Measurements from ENCODE around the gene SNRNP48. TPM values are rescaled to one million over a fixed set of nuclear protein-coding genes. Genes with fewer than 3 reads are reported as not detected.

Gene SNRNP48
- total RNA-seq, 4 donors from 2014 or later: 7.9 to 12.4 (median 9.7) TPM

- 88% methylated on average over 5 of the region's 5 CpGs for WGBS
- DNase-seq (ENCODE audit: low spot score in 2 of 2): no peak
- Histone ChIP-seq H3K9me3 (no peaks in the 10 kb centered on the region), H3K27ac (no peak overlapping the region), H3K4me3 (no peak overlapping the region), H3K27me3 (no peaks in the 10 kb centered on the region), H3K36me3 (no peaks in the 10 kb centered on the region), H3K4me1 (peaks cover 17% of the 10 kb centered on the region)
- TF ChIP-seq CTCF (IDR thresholded peaks at IDR 0.05) (no peak), POLR2AphosphoS5 (IDR thresholded peaks at IDR 0.05) (no peak), POLR2A (IDR thresholded peaks at IDR 0.05) (no peak), EP300 (IDR thresholded peaks at IDR 0.05) (no peak)
Measured at GRCh38 chr6:7621761-7622160, 31.8 kb downstream of the SNRNP48 start.

DNA sequence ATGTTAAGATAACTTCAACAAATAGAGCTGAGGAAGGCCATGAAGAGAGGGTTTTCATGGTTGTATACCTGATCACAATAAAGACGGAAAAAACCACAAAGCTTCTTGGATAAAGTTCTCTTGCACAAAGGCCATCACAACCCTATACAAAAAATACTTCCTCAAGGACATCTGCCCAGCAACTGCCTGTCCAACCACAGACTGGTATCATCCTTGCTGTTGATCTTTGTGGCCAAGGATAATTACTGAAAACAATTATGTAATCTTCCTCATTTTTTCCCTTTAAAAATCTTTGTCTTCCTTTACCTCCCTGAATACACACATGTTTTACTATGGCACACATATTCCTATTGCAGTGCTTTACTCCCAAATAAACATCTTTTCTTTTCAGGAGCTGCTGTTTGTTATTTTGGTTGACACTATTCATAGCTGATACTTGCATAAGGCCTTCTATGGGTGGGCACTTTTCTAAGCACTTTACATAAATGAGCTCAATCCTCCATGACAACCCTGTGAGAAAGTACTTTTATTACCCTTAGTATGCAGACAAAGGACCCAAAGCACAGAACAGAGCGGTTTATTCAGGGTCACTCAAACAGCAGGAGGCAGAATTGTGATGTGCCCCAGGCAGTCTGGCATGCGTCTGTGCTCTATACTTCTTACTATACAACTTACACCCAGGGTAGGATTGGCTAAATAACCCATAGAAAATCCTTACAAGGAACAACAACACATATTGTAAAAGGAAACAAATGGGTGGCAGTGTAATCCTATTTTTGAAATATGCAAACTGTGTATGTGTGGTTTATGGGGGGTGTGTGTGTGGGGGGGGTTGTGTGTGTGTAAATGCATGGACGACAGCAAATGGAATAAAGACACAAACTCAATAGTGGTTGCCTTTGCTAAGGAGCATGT is 35.1 kb downstream of the SNRNP48 start:
- H3K4me1 ChIP-seq: no peaks in the 10 kb centered on the region
- no peak overlapping the region for H3K4me3 ChIP-seq
- TF ChIP-seq EP300 (IDR thresholded peaks at IDR 0.05) (no peak), CTCF (IDR thresholded peaks at IDR 0.05) (no peak), POLR2AphosphoS5 (IDR thresholded peaks at IDR 0.05) (no peak), POLR2A (IDR thresholded peaks at IDR 0.05) (no peak)
- H3K27me3 ChIP-seq: no peaks in the 10 kb centered on the region
- H3K36me3 ChIP-seq: no peaks in the 10 kb centered on the region
- WGBS: 64% methylated on average over 4 of the region's 4 CpGs
- H3K27ac ChIP-seq: no peak overlapping the region
- no peak for DNase-seq (ENCODE audit: low spot score in 2 of 2)
- H3K9me3 ChIP-seq: no peaks in the 10 kb centered on the region

- 83% methylated on average over 2 of the region's 2 CpGs for WGBS
- H3K27ac ChIP-seq: no peak overlapping the region
- H3K4me3 ChIP-seq: no peak overlapping the region
- H3K27me3 ChIP-seq: no peaks in the 10 kb centered on the region
- no peaks in the 10 kb centered on the region for H3K4me1 ChIP-seq
- no peak for DNase-seq (ENCODE audit: low spot score in 2 of 2)
- H3K36me3 ChIP-seq: no peaks in the 10 kb centered on the region
- H3K9me3 ChIP-seq: no peaks in the 10 kb centered on the region
- TF ChIP-seq POLR2A (IDR thresholded peaks at IDR 0.05): no peak
- no peak for TF ChIP-seq EP300 (IDR thresholded peaks at IDR 0.05)
- no peak for TF ChIP-seq CTCF (IDR thresholded peaks at IDR 0.05)
- TF ChIP-seq POLR2AphosphoS5 (IDR thresholded peaks at IDR 0.05): no peak
Measured at GRCh38 chr6:7628479-7628878, 38.5 kb downstream of the SNRNP48 start.

- H3K27me3 ChIP-seq: no peaks in the 10 kb centered on the region
- no peaks in the 10 kb centered on the region for H3K4me1 ChIP-seq
- no peak for TF ChIP-seq POLR2AphosphoS5 (IDR thresholded peaks at IDR 0.05)
- no peak overlapping the region for H3K27ac ChIP-seq
- H3K36me3 ChIP-seq: no peaks in the 10 kb centered on the region
- no peaks in the 10 kb centered on the region for H3K9me3 ChIP-seq
- no peak overlapping the region for H3K4me3 ChIP-seq
- WGBS: 68% methylated on average over 11 of the region's 11 CpGs
- no peak for DNase-seq (ENCODE audit: low spot score in 2 of 2)
Measured at GRCh38 chr6:7628909-7629308, 38.9 kb downstream of the SNRNP48 start.

- WGBS: 57% methylated on average over 2 of the region's 2 CpGs
- Histone ChIP-seq H3K4me3 (no peak overlapping the region), H3K4me1 (no peaks in the 10 kb centered on the region), H3K9me3 (no peaks in the 10 kb centered on the region), H3K27ac (no peak overlapping the region), H3K36me3 (no peaks in the 10 kb centered on the region), H3K27me3 (no peaks in the 10 kb centered on the region)
- no peak for DNase-seq (ENCODE audit: low spot score in 2 of 2)
- no peak for TF ChIP-seq CTCF (IDR thresholded peaks at IDR 0.05)
- no peak for TF ChIP-seq POLR2AphosphoS5 (IDR thresholded peaks at IDR 0.05)
- no peak for TF ChIP-seq POLR2A (IDR thresholded peaks at IDR 0.05)
- no peak for TF ChIP-seq EP300 (IDR thresholded peaks at IDR 0.05)
Measured at GRCh38 chr6:7629321-7629720, 39.3 kb downstream of the SNRNP48 start.
